Caco-2 (cell line): Measurements from ENCODE around the gene MAGIX. TPM values are rescaled to one million over a fixed set of nuclear protein-coding genes. Genes with fewer than 3 reads are reported as not detected.

Experiments used
- BruUV-seq: library from RNA; stranded (reverse); fragments of 400-500 nt; replicated peaks from 2 replicates; lab custom pipeline; 2021; lab: Mats Ljungman, UMichigan
- CTCF ChIA-PET: fragments of 300-600 bp; sonication (Branson Sonifier 250); formaldehyde crosslinking; loops from one replicate; lab custom pipeline; 2022; ENCODE audit warnings: antibody characterized with exemption; lab: Charles Lee
- POLR2A ChIA-PET: fragments of 300-600 bp; sonication (Branson Sonifier 250); formaldehyde crosslinking; loops from one replicate; lab custom pipeline; 2022; ENCODE audit warnings: antibody characterized with exemption; lab: Charles Lee
- DNase-seq, 2 experiments: peaks; one replicate each; pipeline versions ENCODE4 v3.0.0 to v3.0.0-alpha.2; 2020 to 2022
- H3K27me3 ChIP-seq: replicated peaks from 2 replicates; pipeline ENCODE4 v1.6.0; 2011; ENCODE audit warnings: low read length; ENCODE audit not compliant: control insufficient read depth, insufficient read depth
- H3K36me3 ChIP-seq: 2 replicates; pipeline ENCODE4 v1.5.1; 2011; ENCODE audit warnings: low read length; ENCODE audit not compliant: control insufficient read depth, insufficient read depth
- H3K4me1 ChIP-seq: fragments of 250-450 bp; sonication (Bioruptor Pico); 2 replicates; pipeline ENCODE4 v1.5.1; 2020; ENCODE audit warnings: mild to moderate bottlenecking
- H3K4me3 ChIP-seq: 2 replicates; pipeline ENCODE4 v1.5.1; 2011; ENCODE audit warnings: low read depth, mild to moderate bottlenecking, control low read depth, low read length
- H3K9me3 ChIP-seq: fragments of 250-450 bp; sonication (Bioruptor Pico); 2 replicates; pipeline ENCODE4 v1.5.1; 2020; ENCODE audit warnings: mild to moderate bottlenecking, moderate library complexity
- H3K27ac Mint-ChIP-seq: one replicate; pipeline ENCODE4 v1.8.0; 2022; ENCODE audit warnings: mixed read lengths; ENCODE audit not compliant: unreplicated experiment
- H3K27me3 Mint-ChIP-seq: one replicate; pipeline ENCODE4 v1.8.0; 2022; ENCODE audit warnings: mixed read lengths; ENCODE audit not compliant: insufficient read depth, unreplicated experiment
- H3K36me3 Mint-ChIP-seq: one replicate; pipeline ENCODE4 v1.8.0; 2022; ENCODE audit warnings: mild to moderate bottlenecking, mixed read lengths; ENCODE audit not compliant: insufficient read depth, unreplicated experiment
- H3K4me1 Mint-ChIP-seq: one replicate; pipeline ENCODE4 v1.8.0; 2022; ENCODE audit warnings: low read depth, mixed read lengths; ENCODE audit not compliant: unreplicated experiment
- H3K4me3 Mint-ChIP-seq: one replicate; pipeline ENCODE4 v1.8.0; 2022; ENCODE audit warnings: mild to moderate bottlenecking, moderate library complexity, mixed read lengths; ENCODE audit not compliant: unreplicated experiment
- H3K9me3 Mint-ChIP-seq: one replicate; pipeline ENCODE4 v1.8.0; 2022; ENCODE audit warnings: mixed read lengths; ENCODE audit not compliant: unreplicated experiment
- intact Hi-C: fragments of 100-400 bp; cut with micrococcal nuclease; formaldehyde crosslinking; loops from one replicate; pipeline ENCODE4 v1.10.0; 2022; ENCODE audit not compliant: unreplicated experiment
- total RNA-seq: library from RNA; stranded (reverse); gene quantifications from 2 replicates; pipeline ENCODE4 v1.2.3, GENCODE V29; 2022
- TF ChIP-seq, protein P1 (sequence below), 2 experiments: fragments of 200-600 bp in 1 of 2; IDR thresholded peaks; 1 replicate in 1 of 2; 2 replicates in 1 of 2; pipeline versions ENCODE4 v1.5.1 to v1.8.0; 2011 to 2022; ENCODE audit warnings: antibody characterized with exemption in 1 of 2, control low read depth in 1 of 2, inconsistent platforms in 1 of 2, low read depth in 1 of 2, low read length in 1 of 2, mild to moderate bottlenecking in 1 of 2, moderate library complexity in 1 of 2; ENCODE audit not compliant: insufficient read depth in 1 of 2, severe bottlenecking in 1 of 2, unreplicated experiment in 1 of 2

The MAGIX gene
- total RNA-seq, 1 experiment from 2014 or later: 1.5 TPM

DNA sequence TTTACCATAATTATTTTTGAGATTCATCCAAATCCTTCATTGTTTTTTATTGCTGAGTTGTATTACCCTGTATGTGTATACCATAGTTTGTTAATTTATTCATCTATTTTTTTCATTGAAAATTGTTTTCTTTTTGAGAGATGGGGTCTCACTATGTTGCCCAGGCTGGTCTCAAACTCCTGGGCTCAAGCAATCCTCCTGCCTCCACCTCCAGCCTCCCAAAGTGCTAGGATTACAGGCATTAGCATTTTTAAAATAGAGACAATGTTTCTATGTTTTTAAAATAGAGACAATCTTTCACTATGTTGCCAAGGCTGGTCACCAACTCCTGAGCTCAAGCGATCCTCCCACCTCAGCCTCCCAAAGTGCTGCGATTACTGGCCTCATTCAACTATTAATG is 1.6 kb upstream of the MAGIX start:
- TF ChIP-seq, protein P1, sequence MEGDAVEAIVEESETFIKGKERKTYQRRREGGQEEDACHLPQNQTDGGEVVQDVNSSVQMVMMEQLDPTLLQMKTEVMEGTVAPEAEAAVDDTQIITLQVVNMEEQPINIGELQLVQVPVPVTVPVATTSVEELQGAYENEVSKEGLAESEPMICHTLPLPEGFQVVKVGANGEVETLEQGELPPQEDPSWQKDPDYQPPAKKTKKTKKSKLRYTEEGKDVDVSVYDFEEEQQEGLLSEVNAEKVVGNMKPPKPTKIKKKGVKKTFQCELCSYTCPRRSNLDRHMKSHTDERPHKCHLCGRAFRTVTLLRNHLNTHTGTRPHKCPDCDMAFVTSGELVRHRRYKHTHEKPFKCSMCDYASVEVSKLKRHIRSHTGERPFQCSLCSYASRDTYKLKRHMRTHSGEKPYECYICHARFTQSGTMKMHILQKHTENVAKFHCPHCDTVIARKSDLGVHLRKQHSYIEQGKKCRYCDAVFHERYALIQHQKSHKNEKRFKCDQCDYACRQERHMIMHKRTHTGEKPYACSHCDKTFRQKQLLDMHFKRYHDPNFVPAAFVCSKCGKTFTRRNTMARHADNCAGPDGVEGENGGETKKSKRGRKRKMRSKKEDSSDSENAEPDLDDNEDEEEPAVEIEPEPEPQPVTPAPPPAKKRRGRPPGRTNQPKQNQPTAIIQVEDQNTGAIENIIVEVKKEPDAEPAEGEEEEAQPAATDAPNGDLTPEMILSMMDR (IDR thresholded peaks at IDR 0.05; ENCODE audit: insufficient read depth in 1 of 2, low read depth in 1 of 2, low read length in 1 of 2, severe bottlenecking in 1 of 2, unreplicated experiment in 1 of 2): no peak

DNA sequence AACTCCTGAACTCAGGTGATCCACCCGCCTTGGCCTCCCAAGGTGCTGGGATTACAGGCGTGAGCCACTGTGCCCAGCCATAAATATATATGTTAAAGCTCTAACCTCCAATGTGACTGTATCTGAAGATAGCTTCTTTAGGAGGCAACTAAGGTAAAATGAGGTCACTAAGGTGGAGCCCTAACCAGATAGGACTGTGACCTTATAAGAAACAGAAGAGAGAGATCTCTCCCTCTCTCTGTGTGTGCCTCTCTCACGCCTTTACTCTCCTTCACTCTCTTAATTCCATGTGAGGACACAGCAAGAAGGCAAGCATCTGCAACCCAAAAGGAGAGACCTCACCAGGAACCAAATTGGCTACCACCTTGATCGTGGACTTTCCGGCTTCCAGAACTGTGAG is 926 bp upstream of the MAGIX start:
- ChIA-PET POLR2A (no interaction called here), CTCF (no interaction called here)
- Mint-ChIP-seq H3K27ac (no peak overlapping the region), H3K9me3 (no peaks in the 10 kb centered on the region), H3K27me3 (no peaks in the 10 kb centered on the region), H3K4me1 (peaks cover 7% of the 10 kb centered on the region), H3K4me3 (no peak overlapping the region), H3K36me3 (peaks cover 9% of the 10 kb centered on the region)
- Histone ChIP-seq H3K4me3 (no peak overlapping the region), H3K27me3 (no peaks in the 10 kb centered on the region), H3K9me3 (no peaks in the 10 kb centered on the region), H3K4me1 (no peaks in the 10 kb centered on the region), H3K36me3 (no peaks in the 10 kb centered on the region)
- no TSS peak for BruUV-seq
- intact Hi-C loops: no loop called here
- TF ChIP-seq, protein P1 (IDR thresholded peaks at IDR 0.05; ENCODE audit: insufficient read depth in 1 of 2, low read depth in 1 of 2, low read length in 1 of 2, severe bottlenecking in 1 of 2, unreplicated experiment in 1 of 2): no peak
- no peak for DNase-seq

More for the DNA sequence above, 1.6 kb upstream of the MAGIX start:
- DNase-seq: no peak
- Histone ChIP-seq H3K4me3 (no peak overlapping the region), H3K36me3 (no peaks in the 10 kb centered on the region), H3K4me1 (no peaks in the 10 kb centered on the region), H3K9me3 (no peaks in the 10 kb centered on the region), H3K27me3 (no peaks in the 10 kb centered on the region)
- Mint-ChIP-seq H3K27ac (no peak overlapping the region), H3K27me3 (no peaks in the 10 kb centered on the region), H3K36me3 (peaks cover 9% of the 10 kb centered on the region), H3K4me1 (peaks cover 7% of the 10 kb centered on the region), H3K9me3 (no peaks in the 10 kb centered on the region), H3K4me3 (no peak overlapping the region)
- BruUV-seq: no TSS peak
- CTCF ChIA-PET: no interaction called here
- POLR2A ChIA-PET: no interaction called here
- intact Hi-C loops: no loop called here

DNA sequence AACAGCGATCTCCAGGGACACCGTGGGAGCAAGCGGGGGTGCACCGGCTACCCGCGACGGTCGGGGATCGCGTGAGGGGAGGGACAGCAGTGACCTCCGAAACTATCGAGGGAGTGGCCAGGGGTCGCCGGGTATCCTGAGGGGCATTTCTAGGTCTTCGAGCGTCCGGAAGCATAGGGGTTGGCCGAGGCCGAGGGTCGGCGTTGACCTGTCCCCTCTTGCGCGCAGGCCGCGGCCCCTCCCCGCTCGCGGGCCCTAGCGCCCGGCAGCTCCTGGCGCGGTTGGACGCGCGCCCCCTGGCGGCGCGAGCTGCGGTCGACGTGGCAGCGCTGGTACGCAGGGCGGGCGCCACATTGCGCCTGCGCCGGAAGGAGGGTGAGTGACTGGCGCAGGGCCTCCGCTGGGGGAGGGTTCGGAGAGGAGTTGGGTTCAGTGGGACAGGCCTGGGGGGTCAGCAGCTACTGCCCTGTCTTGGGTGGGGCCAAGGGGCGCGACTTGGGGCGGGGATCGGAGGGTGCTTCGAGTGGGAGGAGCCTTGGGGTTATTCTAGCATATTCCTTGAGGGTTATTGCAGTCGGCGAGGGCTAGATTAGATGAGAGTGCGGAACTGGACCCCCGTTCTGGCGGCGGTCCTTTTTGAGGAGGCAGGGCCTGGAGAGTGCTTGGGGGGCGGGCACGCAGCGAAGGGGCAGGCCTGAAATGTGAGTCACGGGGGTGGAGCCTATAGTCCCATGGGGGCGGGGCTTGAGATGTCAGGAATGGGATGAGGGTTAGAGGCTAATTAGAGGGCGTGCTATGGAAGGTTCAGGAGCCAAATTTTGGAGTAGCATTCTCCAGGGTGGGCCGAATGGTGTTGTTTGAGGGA is 1.2 kb downstream of the MAGIX start:
- peak; percentile 88 to 89 for DNase-seq
- ChIA-PET POLR2A (no interaction called here), CTCF (interaction anchor here (0.9 to 1.1 kb wide), 2 partner anchors 27 to 84 kb away, joined by 3 read pairs; partner anchors contain the start of gene WDR45)
- no peaks in the 10 kb centered on the region for H3K9me3 Mint-ChIP-seq
- H3K27ac Mint-ChIP-seq: peak overlapping the region; percentile 89
- H3K27me3 Mint-ChIP-seq: no peaks in the 10 kb centered on the region
- Histone ChIP-seq H3K27me3 (no peaks in the 10 kb centered on the region), H3K36me3 (no peaks in the 10 kb centered on the region), H3K9me3 (no peaks in the 10 kb centered on the region), H3K4me3 (peak overlapping the region; percentile 41), H3K4me1 (no peaks in the 10 kb centered on the region)
- TF ChIP-seq, protein P1 (IDR thresholded peaks at IDR 0.05; ENCODE audit: insufficient read depth in 1 of 2, low read depth in 1 of 2, low read length in 1 of 2, severe bottlenecking in 1 of 2, unreplicated experiment in 1 of 2): peak; percentile 25 to 53
- intact Hi-C loops: loop anchor here (1.0 kb wide), 2 partner anchors 40 to 120 kb away; partner anchors contain the start of genes GPKOW and TFE3
- BruUV-seq: no TSS peak
- H3K4me1 Mint-ChIP-seq: peaks cover 7% of the 10 kb centered on the region
- H3K36me3 Mint-ChIP-seq: peaks cover 9% of the 10 kb centered on the region
- peak overlapping the region; percentile 73 for H3K4me3 Mint-ChIP-seq
